Measurements from ENCODE around the gene TENT4A.

GRCh38 chr5:6758706-6759105 is 45.5 kb downstream of the TENT4A start:
- TF ChIP-seq CTCF (IDR thresholded peaks at IDR 0.05) = no peak
- TF ChIP-seq POLR2A (IDR thresholded peaks at IDR 0.05) = no peak
